CD4-positive, alpha-beta T cell (primary cell): Measurements from ENCODE around the gene ZNF710. TPM values are rescaled to one million over a fixed set of nuclear protein-coding genes. Genes with fewer than 3 reads are reported as not detected.
"Not testable (repeated sequence)": the region's sequence is repeated elsewhere in the genome, so short reads cannot be mapped to it uniquely, and the experiment has no call there.

Experiments
- ATAC-seq: fragments of 200-7000 bp; cut with Tn5 transposase; one replicate; pipeline ENCODE4 v1.10.0; 2022; ENCODE audit warnings: mild to moderate bottlenecking; ENCODE audit not compliant: poor library complexity
- CTCF ChIA-PET: fragments of 350-600 bp; sonication (Branson Sonifier 250); formaldehyde crosslinking; loops from one replicate; lab custom pipeline; 2021; ENCODE audit warnings: antibody characterized with exemption, inconsistent platforms; lab: Charles Lee
- POLR2A ChIA-PET: fragments of 350-600 bp; sonication (Branson Sonifier 250); formaldehyde crosslinking; loops from one replicate; lab custom pipeline; 2021; ENCODE audit warnings: antibody characterized with exemption, inconsistent platforms; lab: Charles Lee
- DNase-seq, 14 experiments: peaks; one replicate each; pipeline ENCODE4 v3.0.0-alpha.2; 2013 to 2020; ENCODE audit warnings: mixed read lengths in 2 of 14
- H3K27ac ChIP-seq, 2 donors: one replicate each; pipeline versions ENCODE4 v1.5.1 to v1.7.0; 2013; ENCODE audit warnings: low read length in 2 of 2, low read depth in 1 of 2, mild to moderate bottlenecking in 1 of 2
- H3K27me3 ChIP-seq, 2 experiments: 1 replicate in 1 of 2; 2 replicates in 1 of 2; pipeline versions ENCODE4 v1.6.1 to v1.7.0; 2013; ENCODE audit warnings: low read length in 2 of 2, control low read depth in 1 of 2, mild to moderate bottlenecking in 1 of 2, moderate library complexity in 1 of 2; ENCODE audit not compliant: insufficient read depth in 2 of 2, control insufficient read depth in 1 of 2
- H3K36me3 ChIP-seq: one replicate; pipeline ENCODE4 v1.6.1; 2013; ENCODE audit warnings: low read length, control low read depth; ENCODE audit not compliant: insufficient read depth
- H3K4me1 ChIP-seq: one replicate; pipeline ENCODE4 v1.6.1; 2013; ENCODE audit warnings: low read length, control low read depth; ENCODE audit not compliant: insufficient read depth
- H3K4me3 ChIP-seq: one replicate; pipeline ENCODE4 v1.5.1; 2013; ENCODE audit warnings: mild to moderate bottlenecking, low read length, moderate library complexity
- H3K9me3 ChIP-seq, 2 experiments: 1 replicate in 1 of 2; 2 replicates in 1 of 2; pipeline versions ENCODE4 v1.6.1 to v1.7.0; 2013; ENCODE audit warnings: low read length in 2 of 2, mild to moderate bottlenecking in 2 of 2, control low read depth in 1 of 2, moderate library complexity in 1 of 2; ENCODE audit not compliant: control insufficient read depth in 1 of 2, insufficient read depth in 1 of 2
- H3K27ac Mint-ChIP-seq: one replicate; pipeline ENCODE4 v1.8.0; 2020; ENCODE audit warnings: mixed read lengths
- H3K27me3 Mint-ChIP-seq: one replicate; pipeline ENCODE4 v1.8.0; 2021; ENCODE audit warnings: mixed read lengths
- H3K36me3 Mint-ChIP-seq: one replicate; pipeline ENCODE4 v1.8.0; 2021; ENCODE audit warnings: low read depth, mixed read lengths
- H3K4me1 Mint-ChIP-seq: one replicate; pipeline ENCODE4 v1.8.0; 2021; ENCODE audit warnings: low read depth, mixed read lengths
- H3K4me3 Mint-ChIP-seq: one replicate; pipeline ENCODE4 v1.8.0; 2020; ENCODE audit warnings: mild to moderate bottlenecking, mixed read lengths
- H3K9me3 Mint-ChIP-seq: one replicate; pipeline ENCODE4 v1.8.0; 2020; ENCODE audit warnings: mixed read lengths
- intact Hi-C, 2 experiments: fragments of 100-400 bp; cut with DNase I in 1 of 2; cut with micrococcal nuclease in 1 of 2; formaldehyde crosslinking; loops; one replicate each; pipeline versions ENCODE4 v1.15.1 to v1.9.0; 2023 to 2025; cut with DNase I, micrococcal nuclease
- total RNA-seq, 174 experiments: library from RNA in 2 of 174; stranded (reverse) in 2 of 174; gene quantifications; one replicate each; pipeline ENCODE4 v1.2.3 and lab custom pipeline; 2021 to 2026
- TF ChIP-seq, protein P1 (sequence below): fragments of 200-600 bp; IDR thresholded peaks from one replicate; pipeline ENCODE4 v1.8.0; 2022; ENCODE audit warnings: antibody characterized with exemption, mild to moderate bottlenecking

ZNF710 gene
- total RNA-seq, 2 experiments from 2014 or later, result 6.5 to 7.7 TPM

DNA sequence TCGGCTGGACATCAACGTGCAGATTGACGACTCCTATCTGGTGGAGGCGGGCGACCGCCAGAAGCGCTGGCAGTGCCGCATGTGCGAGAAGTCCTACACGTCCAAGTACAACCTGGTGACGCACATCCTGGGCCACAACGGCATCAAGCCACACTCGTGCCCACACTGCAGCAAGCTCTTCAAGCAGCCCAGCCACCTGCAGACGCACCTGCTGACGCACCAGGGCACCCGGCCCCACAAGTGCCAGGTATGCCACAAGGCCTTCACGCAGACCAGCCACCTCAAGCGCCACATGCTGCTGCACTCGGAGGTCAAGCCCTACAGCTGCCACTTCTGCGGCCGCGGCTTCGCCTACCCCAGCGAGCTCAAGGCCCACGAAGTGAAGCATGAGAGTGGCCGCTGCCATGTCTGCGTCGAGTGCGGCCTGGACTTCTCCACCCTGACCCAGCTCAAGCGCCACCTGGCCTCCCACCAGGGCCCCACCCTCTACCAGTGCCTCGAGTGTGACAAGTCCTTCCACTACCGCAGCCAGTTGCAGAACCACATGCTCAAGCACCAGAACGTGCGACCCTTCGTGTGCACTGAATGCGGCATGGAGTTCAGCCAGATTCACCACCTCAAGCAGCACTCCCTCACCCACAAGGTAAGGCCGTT is 67.0 kb downstream of the ZNF710 start:
- CTCF ChIA-PET, result no interaction called here
- intact Hi-C loops, result no loop called here
- TF ChIP-seq, protein P1, sequence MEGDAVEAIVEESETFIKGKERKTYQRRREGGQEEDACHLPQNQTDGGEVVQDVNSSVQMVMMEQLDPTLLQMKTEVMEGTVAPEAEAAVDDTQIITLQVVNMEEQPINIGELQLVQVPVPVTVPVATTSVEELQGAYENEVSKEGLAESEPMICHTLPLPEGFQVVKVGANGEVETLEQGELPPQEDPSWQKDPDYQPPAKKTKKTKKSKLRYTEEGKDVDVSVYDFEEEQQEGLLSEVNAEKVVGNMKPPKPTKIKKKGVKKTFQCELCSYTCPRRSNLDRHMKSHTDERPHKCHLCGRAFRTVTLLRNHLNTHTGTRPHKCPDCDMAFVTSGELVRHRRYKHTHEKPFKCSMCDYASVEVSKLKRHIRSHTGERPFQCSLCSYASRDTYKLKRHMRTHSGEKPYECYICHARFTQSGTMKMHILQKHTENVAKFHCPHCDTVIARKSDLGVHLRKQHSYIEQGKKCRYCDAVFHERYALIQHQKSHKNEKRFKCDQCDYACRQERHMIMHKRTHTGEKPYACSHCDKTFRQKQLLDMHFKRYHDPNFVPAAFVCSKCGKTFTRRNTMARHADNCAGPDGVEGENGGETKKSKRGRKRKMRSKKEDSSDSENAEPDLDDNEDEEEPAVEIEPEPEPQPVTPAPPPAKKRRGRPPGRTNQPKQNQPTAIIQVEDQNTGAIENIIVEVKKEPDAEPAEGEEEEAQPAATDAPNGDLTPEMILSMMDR, result no peak
- Mint-ChIP-seq H3K27me3 (no peaks in the 10 kb centered on the region), H3K36me3 (peaks cover 13% of the 10 kb centered on the region), H3K4me1 (peaks cover 15% of the 10 kb centered on the region), H3K9me3 (no peaks in the 10 kb centered on the region), H3K4me3 (no peak overlapping the region), H3K27ac (no peak overlapping the region)
- H3K36me3 ChIP-seq, result peaks cover 30% of the 10 kb centered on the region
- no peaks in the 10 kb centered on the region for H3K9me3 ChIP-seq
- no peak for DNase-seq
- no peaks in the 10 kb centered on the region for H3K27me3 ChIP-seq
- POLR2A ChIA-PET, result no interaction called here
- ATAC-seq, result no peak
- peaks cover 18% of the 10 kb centered on the region for H3K4me1 ChIP-seq
- no peak overlapping the region for H3K4me3 ChIP-seq
- no peak overlapping the region for H3K27ac ChIP-seq

DNA sequence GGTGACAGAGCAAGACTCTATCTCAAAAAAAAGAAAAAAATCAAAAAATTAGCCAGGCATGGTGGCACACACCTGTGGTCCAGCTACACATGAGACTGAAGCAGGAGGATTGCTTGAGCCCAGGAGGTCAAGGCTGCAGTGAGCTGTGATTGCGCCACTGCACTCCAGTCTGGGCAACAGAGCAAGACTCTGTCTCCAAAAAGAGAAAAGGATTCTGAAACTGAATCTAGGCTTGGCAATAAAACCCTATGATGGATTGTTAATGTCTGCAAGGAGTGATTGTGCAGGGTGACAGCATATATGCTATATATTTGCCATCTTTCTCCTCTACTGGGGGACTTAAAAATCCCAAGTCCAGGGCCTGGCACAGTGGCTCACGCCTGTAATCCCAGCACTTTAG is 69.5 kb downstream of the ZNF710 start:
- ChIA-PET POLR2A (interaction anchor here (1.3 kb wide), 1 partner anchor 71 kb away, joined by 4 read pairs; no protein-coding TSS in a partner anchor), CTCF (interaction anchor here (1.0 to 1.9 kb wide), 5 partner anchors 9 to 319 kb away, joined by 3 to 7 read pairs (median 6); partner anchors contain the start of gene IDH2)
- not testable (repeated sequence) for H3K27ac ChIP-seq, H3K9me3 Mint-ChIP-seq, H3K4me3 ChIP-seq, H3K4me1 Mint-ChIP-seq, H3K27me3 ChIP-seq, DNase-seq, ATAC-seq, H3K4me1 ChIP-seq, H3K4me3 Mint-ChIP-seq, H3K9me3 ChIP-seq, H3K27me3 Mint-ChIP-seq, H3K27ac Mint-ChIP-seq
- H3K36me3 Mint-ChIP-seq, result peaks cover 26% of the 10 kb centered on the region
- intact Hi-C loops, result loop anchor here (1.0 to 5.0 kb wide), 7 partner anchors 68 to 330 kb away; partner anchors contain the start of gene ZNF710 (in 2 of the 2)
- peaks cover 49% of the 10 kb centered on the region for H3K36me3 ChIP-seq

DNA sequence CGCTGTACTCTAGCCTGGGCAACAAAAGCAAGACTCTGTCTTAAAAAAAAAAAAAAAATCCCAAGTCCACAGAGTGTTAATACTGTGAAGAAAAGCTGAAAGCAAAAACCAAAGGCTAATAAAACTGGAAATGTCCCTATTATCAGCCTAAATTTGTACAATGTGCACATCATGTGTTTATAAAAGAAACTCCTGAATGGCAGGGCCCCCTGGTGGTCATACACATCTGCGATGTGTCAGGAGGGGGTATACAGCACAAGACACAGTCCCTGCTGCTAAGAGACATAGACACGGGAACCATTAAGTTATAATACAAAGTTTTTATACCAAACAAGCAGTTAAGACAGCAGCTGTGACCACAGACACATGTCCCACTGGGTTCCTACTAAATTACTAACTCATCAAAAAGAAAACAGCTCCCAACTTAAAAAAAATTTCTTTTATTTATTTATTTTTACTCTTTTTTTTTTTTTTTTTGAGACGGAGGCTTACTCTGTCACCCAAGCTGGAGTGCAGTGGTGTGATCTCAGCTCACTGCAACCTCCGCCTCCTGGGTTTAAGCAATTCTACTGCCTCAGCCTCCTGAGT is 70.2 kb downstream of the ZNF710 start:
- Histone ChIP-seq H3K27ac (no peak overlapping the region), H3K27me3 (no peaks in the 10 kb centered on the region), H3K36me3 (peaks cover 54% of the 10 kb centered on the region), H3K9me3 (no peaks in the 10 kb centered on the region), H3K4me1 (peaks cover 9% of the 10 kb centered on the region), H3K4me3 (no peak overlapping the region)
- intact Hi-C loops, result loop anchor here (1.0 to 5.0 kb wide), 7 partner anchors 69 to 331 kb away; partner anchors contain the start of gene ZNF710 (in 2 of the 2)
- Mint-ChIP-seq H3K4me1 (peaks cover 6% of the 10 kb centered on the region), H3K27ac (peak overlapping the region; percentile 69), H3K9me3 (no peaks in the 10 kb centered on the region), H3K36me3 (peaks cover 32% of the 10 kb centered on the region), H3K27me3 (no peaks in the 10 kb centered on the region), H3K4me3 (no peak overlapping the region)
- ATAC-seq (peak; percentile 98), DNase-seq (peak; percentile 65 to 89 (median 79))
- CTCF ChIA-PET, result interaction anchor here (0.6 to 1.9 kb wide), 11 partner anchors 10 to 856 kb away, joined by 3 to 7 read pairs (median 5); partner anchors contain the start of gene IDH2
- POLR2A ChIA-PET, result interaction anchor here (0.6 to 1.3 kb wide), 4 partner anchors 69 to 178 kb away, joined by 3 to 5 read pairs (median 4); partner anchors contain the start of gene AP3S2
- TF ChIP-seq, protein P1, result peak; percentile 83
